ELF-1 (cell line): ENCODE measurements around the gene ECT2.
"Not testable (repeated sequence)": the region's sequence is repeated elsewhere in the genome, so short reads cannot be mapped to it uniquely, and the experiment has no call there.

Experiments
- DNase-seq: peaks from one replicate; pipeline ENCODE4 v3.0.0-alpha.2; 2016; ENCODE audit warnings: low read depth, low spot score

The ECT2 gene

DNA sequence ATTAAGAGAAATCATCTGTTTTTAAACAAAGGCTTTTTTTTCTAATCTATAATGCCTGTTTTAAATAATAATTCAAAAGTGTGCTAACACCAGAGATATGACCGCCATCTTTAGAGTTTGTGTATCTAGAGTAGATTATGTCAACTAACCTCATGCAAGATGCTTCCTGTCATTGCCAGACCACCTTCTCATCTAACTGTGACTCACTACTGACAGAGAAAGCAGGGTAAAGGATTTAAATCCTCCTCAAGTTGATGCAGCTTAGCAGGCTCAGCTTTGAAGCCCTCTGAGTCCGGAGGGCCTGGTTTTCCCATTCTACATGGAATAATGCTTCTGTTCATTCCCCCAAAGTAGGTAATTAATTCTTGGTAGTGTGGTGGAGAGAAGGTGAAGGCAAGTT is 108.5 kb downstream of the ECT2 start:
- peak; percentile 29 for DNase-seq

DNA sequence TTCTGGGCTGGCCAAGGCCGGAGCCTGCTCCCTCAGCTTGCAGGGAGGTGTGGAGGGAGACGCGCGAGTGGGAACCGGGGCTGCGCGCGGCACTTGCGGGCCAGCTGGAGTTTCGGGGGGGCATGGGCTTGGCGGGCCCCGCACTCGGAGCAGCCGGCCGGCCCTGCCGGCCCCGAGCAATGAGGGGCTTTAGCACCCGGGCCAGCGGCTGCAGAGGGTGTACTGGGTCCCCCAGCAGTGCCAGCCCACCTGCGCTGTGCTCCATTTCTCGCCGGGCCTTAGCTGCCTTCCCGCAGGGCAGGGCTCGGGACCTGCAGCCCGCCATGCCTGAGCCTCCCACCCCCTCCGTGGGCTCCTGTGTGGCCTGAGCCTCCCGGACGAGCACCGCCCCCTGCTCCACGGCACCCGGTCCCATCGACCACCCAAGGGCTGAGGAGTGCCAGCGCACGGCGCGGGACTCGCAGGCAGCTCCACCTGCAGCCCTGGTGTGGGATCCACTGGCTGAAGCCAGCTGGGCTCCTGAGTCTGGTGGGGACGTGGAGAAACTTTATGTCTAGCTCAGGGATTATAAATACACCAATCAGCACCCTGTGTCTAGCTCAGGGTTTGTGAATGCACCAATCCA is 116.3 kb downstream of the ECT2 start:
- not testable (repeated sequence) for DNase-seq

DNA sequence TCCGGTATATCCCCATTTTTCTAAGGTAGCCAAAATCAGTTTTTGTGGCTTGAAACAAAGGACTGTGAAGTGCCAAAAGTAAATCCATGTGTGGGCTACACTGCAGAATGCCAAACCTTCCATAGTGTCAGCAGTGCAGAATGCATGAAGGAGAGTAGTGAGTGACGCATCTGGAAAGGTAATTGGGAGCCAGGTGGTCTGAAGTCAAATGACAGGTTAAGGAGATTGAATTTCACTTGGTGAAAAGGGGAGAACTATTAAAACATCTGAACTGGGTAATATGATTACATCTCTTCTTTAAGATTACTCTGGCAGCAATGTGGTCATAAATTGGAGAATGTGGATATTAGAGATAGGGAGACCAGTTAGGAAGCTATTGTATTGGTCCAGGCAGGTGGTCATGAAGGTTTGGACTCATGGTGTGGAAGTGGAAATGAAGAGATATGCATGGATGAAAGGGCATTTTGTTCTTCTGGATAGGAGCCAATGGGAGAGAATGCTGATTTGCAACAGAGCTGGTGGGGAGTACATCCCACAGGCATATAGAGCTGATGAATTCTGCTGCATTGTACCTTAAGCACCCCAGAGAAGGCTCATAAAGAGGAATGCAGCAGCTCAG is 118.2 kb downstream of the ECT2 start:
- DNase-seq: no peak

DNA sequence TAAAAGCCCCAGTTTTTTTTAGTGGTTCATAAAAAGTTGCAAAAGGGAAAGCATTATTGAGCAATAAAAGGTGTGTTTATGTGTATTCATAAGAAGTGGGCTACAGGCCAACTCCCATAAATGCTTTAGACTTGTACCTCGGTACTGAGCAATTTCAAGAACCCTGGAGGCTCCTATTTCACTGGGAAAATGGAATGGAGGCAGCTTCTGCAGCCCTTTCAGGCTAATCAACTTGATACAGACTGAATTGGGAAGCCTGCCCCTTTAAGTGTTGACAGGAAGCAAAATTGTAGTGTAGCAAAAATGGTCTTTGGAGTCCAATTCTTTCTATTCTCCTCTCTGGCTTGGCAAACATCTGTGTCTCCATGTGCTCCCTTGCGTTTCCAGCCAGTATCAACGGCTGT is 118.8 kb downstream of the ECT2 start:
- no peak for DNase-seq

DNA sequence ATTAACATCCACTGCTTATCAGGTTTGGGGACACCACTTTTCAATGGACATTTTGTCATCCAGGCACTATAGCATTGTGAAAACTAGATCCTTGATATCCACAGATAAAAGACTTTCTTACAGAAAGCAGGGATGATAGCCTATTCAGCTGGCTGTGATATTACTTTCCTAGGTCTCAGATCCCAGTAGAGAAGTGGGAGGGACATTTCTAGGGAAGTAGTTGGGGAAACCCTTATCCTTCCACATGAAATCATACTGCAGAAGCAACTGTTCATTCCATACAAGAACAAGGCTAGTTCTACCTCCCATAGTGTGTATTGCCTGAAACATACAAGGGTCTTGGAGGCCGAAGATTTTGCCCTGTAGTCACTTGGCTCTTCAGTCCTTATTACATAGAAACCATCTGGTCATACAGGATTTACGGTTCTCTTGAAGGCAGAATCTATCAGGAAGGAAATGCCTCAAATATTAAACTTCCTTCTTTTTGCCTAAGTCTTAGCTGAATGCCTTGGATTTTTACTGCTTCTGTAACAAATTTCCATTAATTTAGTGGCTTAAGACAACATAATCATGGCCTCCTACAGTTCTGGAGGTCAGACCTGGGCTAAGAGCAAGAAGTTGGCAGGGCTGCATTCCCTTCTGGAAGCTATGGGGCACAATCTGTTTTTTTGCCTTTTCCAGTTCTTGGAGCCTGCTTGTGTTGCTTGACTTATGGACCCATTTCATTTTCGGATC is 119.4 kb downstream of the ECT2 start:
- DNase-seq: no peak
